HG03354 (cell line): ENCODE data around the gene SIGMAR1.

ENCODE experiments used
- ATAC-seq: cut with Tn5 transposase; IDR thresholded peaks from one replicate; pipeline ENCODE4 v1.9.1; 2021; ENCODE audit warnings: mild to moderate bottlenecking; ENCODE audit not compliant: unreplicated experiment, poor library complexity, severe bottlenecking

Gene SIGMAR1

DNA sequence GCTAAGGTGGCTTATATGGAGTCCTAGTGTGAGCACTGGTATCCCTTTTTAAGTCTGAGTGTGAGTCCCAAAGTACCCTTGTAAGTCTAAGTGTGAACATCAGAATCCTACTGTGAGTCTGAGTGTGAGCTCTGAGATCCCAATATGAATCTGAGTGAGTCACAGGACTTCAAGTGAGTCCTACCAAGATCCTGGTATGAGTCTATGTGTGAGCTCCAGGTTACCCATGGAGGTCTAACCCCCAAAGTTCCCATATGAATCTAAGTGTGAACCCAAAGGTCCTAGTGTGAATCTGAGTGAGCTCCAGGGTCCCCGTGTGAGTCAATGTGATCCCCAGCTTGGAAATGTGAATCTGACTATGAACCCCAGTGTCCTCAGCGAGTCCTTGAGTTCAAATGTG lies 50.3 kb downstream of the SIGMAR1 start:
- ATAC-seq, result no peak

DNA sequence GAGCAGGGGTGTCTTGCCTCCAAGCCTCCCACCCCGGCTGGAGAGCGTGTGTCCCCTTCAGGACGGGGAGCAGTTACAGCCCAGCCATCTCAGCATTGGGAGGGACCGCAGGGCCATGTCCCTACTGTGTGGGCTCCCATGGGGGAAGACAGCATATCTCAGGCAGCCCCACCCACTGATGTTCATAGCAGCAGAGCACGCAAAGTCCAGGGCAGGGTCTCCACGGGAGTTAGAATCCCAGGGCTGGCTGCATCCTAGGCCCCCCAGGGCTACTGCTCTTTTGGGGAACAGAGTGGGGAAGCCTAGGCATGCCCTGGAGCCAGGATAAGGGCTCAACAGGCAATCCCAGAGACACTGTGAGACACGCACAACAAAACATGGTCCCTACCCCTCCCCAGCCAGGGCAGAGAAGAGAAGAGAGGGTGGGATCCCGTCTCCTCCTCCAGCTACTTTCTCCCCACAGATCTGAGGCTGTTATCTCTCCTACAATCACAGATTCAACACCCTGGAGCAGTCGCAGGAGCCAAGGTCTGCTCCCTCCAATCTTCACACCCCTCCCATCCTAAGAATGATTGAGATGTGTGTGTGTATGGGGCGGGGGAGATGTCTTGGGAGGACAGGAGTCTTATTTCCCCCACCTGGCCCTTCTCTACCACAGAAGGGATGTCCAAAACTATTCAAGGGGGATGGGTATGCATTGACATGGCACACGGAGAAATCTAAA lies 51.5 kb downstream of the SIGMAR1 start:
- ATAC-seq, result no peak

DNA sequence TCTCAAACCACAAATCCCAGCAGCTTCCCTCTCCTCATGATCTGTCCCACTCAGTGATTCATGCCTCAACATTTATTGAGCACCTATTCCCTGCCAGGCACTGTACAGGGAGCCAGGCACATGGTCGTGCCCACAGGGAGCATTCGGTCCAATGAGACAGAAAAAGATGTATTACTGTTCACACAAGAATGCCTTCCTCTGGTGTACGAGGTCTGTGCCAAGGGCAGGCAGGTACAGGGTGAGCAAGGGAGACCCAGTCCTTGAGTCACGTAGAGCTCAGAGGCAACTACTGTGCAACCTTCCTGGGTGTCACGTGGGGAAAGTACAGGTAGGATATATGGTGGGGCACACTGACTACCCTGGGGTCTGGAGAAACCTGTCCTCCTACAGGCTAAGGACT lies 52.6 kb downstream of the SIGMAR1 start:
- ATAC-seq, result no peak
